ENCODE results near the gene SH3GL3.

SH3GL3 gene

DNA sequence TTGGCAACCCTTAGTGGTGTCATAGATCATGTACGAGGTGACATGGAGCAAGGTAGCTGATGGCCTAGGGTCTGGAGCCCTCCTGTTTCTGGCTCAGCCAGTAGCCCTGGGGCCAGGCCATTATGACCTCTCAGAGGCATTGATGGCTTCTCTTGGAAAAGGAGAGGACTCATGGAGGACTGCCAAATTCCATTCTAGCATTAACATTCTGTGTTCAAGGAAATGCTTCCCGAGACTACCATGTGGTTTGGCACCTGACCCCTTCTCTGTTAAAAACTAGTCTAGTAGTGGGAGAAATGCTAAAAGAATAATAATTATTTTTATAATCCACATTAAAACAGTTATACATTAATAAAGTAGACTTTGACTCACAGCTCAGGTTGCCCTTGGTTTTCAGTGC, 166.6 kb downstream of the SH3GL3 start:
- DNase-seq (ENCODE audit: low spot score): no peak

- no peak for DNase-seq (ENCODE audit: low spot score)
Measured at GRCh38 chr15:83616840-83617239, 169.7 kb downstream of the SH3GL3 start.

- no peak for DNase-seq (ENCODE audit: low spot score)
Measured at GRCh38 chr15:83626171-83626802, 179.1 kb downstream of the SH3GL3 start.

- DNase-seq (ENCODE audit: low spot score): no peak
Measured at GRCh38 chr15:83631534-83631933, 184.4 kb downstream of the SH3GL3 start.

GRCh38 chr15:83643201-83643600, 196.1 kb downstream of the SH3GL3 start:
- no peak for DNase-seq (ENCODE audit: low spot score)

GRCh38 chr15:83644439-83644838, 197.3 kb downstream of the SH3GL3 start:
- DNase-seq (ENCODE audit: low spot score): no peak

DNA sequence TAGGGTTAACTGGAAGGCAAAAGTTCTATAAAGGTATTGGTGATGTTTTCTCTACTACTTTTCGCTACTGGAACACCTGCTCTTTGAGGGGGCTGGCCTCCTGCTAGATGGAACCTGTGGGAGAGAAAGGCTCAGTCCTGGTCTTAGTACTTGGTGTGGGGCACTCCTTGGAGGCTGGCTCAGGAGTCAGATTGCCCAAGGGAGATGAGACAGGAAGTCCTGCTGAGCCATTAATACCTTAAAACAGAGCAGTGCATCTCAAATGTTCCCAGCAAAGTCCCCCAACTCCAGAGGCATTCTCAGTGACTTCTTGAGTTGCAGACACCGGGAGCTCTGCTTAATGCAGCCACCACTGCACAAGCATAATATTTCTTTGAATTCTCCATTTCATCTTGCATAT, 203.7 kb downstream of the SH3GL3 start:
- no peak for DNase-seq (ENCODE audit: low spot score)

GRCh38 chr15:83651541-83651940, 204.4 kb downstream of the SH3GL3 start:
- no peak for DNase-seq (ENCODE audit: low spot score)

DNA sequence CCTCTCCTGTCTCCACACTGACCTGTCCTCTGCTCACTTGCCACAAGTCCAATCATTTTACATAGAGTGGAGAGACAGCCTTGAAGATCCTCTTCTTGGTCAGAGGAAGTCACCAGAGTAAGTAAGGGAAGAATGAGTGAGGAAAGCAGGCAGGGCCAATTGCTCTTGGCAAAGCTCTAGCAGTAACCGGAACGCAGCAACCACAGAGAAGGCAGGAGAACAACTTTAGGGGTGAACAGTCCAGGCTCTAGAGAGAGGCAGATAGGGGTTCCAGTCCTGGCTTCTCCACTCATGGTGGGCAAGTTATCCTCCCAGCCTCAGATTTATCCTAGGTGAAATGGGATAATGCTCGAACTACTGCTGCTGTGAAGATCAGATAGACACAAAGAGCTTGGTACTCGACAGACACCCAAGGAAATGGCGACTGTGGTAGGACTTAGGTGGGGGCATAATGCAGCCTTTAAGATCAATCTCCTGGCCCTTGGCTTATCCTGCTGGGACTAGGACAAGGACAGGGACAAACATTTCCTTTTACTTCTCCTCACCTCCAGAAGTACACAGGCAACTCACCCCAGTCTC, 205.6 kb downstream of the SH3GL3 start:
- DNase-seq (ENCODE audit: low spot score): no peak

- no peak for DNase-seq (ENCODE audit: low spot score)
Measured at GRCh38 chr15:83653288-83653638, 206.1 kb downstream of the SH3GL3 start.

DNA sequence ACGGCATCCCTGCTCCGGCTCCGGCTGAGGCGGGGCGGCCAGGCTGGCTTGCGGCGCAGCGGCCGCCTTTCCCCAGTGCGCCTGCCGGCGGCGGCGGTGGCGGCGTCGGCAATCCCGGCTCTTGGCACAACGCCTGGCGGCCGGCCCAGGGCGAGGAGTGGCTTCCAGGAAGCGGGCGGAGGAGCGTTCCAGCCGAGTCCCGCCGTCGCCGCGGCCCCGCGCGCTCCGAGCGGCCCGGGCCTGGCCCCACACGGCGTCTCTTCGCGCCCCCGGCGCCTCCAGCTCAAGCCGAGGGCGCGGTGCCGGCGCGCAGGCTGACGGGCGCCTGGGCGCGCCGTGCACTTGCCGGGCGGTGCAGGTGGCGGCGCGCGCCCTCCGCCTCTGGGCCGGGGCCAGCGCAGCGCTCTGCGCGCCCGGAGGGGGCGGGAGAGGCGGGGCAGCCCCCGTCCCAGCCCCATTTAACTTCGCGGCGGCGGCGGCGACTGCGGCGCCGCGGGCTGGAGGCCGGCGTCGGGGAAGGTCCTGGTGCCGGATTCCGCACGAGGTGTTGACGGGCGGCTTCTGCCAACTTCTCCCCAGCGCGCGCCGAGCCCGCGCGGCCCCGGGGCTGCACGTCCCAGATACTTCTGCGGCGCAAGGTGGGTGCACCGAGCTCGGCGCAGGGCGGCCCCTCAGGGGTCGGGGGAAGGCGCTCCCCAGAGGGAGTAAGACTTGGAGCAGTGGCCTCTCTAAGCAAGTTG, 206.7 kb downstream of the SH3GL3 start, which contains the start of gene ADAMTSL3:
Gene ADAMTSL3 (plus strand): TSS at position 485 of the 740 bp plus-strand sequence. CDS start 1,639 bp downstream, outside the sequence.
- peak; percentile 87 for DNase-seq (ENCODE audit: low spot score)

DNA sequence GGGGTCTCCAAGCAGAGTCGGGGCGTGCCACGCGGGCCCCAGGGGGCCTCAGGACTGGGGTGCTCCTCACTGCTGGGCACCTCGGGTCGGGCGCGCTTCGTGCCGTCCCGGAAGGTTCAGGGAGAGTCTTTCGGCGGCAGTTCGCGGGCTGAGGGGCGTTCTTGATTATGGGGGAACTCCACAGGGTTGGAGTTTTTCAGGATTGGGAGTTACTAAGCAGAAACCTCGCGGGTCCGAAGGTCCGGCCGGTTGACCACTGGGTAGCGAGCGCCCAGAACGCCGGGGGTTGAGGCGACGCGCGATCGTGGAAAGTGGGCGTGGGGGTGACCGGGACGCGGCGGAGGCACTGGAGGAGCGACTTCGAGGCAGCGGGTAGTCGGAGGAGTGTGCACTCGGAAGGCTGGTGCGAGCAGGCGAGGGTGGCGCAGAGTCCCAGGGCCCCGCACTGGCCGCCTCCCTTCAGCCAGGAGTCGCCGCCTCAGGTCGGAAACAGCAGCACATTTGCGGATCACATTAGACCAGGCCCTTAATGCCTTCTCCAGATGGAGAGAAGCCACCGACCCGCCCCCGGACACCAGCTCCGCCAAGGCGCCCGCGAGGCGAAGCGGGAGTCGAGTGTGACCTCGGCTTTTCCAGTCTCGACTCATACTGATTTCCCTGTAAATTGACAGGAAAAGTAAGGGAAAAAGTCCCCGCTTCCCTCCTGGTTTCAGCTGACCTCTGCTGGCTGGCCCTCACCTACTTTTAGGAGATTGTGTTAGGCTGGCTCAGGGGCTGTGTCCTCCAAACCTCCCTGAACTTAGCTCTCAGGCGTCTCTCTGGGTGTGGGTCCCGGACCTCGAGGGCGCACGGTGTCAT, 207.5 kb downstream of the SH3GL3 start:
- peak; percentile 74 for DNase-seq (ENCODE audit: low spot score)

GRCh38 chr15:83655237-83655616, 208.1 kb downstream of the SH3GL3 start:
- DNase-seq (ENCODE audit: low spot score): no peak

DNA sequence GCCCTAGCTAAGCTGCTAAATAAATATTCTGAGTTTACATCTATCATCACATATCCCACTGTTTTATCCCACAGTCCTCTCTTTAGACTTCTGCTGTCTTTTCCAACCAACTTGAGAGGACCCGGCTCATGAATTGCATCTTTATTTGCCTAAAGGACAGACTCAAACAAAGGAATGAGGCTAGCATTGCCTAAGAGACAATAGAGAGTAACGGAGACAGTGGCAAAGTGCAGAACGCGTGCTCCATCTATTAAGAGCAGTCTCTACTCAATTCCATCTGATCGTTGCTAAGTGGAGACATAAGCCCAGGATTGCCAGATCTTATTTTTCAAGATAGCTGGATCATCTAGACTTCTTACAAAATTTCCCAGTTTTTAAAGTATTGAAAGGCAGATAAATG, 209.1 kb downstream of the SH3GL3 start:
- no peak for DNase-seq (ENCODE audit: low spot score)

DNA sequence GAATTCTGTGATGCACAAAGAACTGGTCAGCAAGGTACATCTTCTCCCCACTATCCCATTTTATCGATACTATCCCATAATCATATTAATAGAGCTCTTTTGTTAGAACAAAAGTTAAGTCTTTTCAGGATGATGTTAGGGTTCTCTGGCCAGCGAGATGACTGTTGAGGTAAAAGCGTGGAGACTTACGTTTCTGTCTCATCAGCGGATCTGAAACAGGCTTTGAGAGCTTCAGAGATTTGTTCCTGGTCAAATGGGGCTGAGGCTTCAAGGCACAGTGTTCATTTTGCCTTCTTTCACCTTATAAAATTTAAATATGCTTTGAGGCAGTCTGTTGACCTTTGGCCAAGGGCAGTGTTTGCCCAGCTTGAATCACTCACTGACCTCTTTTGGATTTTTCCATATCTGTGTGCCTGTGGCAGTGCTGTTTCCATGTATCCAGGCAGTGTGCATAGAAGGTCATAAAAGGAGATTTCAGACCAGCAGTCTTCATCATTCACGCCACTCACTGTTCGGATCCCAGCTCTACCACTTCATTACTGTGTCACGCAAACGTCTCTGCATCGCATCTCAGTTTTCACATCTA, 209.9 kb downstream of the SH3GL3 start:
- DNase-seq (ENCODE audit: low spot score): no peak

DNA sequence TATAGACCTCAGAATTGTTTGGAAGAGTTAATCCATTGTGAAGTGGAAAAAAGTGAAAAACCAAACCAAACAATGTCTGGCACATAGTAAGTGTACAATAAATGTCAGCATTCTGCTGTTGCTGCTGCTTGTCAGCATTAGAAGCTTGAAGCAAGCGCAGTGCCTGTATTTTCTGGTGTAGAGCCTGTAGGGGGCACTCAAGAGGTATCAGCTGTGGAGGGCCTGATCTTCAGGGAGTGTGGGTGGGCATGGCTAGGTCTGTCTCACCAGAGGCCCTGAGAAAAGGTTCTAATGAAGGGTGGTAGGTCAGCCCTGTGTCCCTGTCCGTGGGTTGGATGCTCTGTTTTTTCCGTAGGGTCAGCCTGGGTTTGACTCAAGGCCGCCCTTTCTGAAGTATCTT, 210.4 kb downstream of the SH3GL3 start:
- no peak for DNase-seq (ENCODE audit: low spot score)

- no peak for DNase-seq (ENCODE audit: low spot score)
Measured at GRCh38 chr15:83658430-83659416, 211.6 kb downstream of the SH3GL3 start.

- no peak for DNase-seq (ENCODE audit: low spot score)
Measured at GRCh38 chr15:83659417-83659812, 212.3 kb downstream of the SH3GL3 start.

GRCh38 chr15:83665480-83665879, 218.3 kb downstream of the SH3GL3 start:
- DNase-seq (ENCODE audit: low spot score): no peak

Measured in left forelimb (tissue), 1 donor.